Panc1 (cell line): ENCODE results near the gene TNS4. TPM values are rescaled to one million over a fixed set of nuclear protein-coding genes. Genes with fewer than 3 reads are reported as not detected.

Experiments
- ATAC-seq: fragments of 200-7000 bp; cut with Tn5 transposase; 2 replicates; pipeline ENCODE4 v1.9.1; 2020; ENCODE audit warnings: mild to moderate bottlenecking, moderate library complexity
- BruUV-seq: library from RNA; stranded (reverse); fragments of 400-500 nt; replicated peaks from 2 replicates; lab custom pipeline; 2021; lab: Mats Ljungman, UMichigan
- CTCF ChIA-PET: fragments of 300-600 bp; sonication (Branson Sonifier 250); formaldehyde crosslinking; loops from one replicate; lab custom pipeline; 2022; ENCODE audit warnings: antibody characterized with exemption; lab: Charles Lee
- POLR2A ChIA-PET: fragments of 300-600 bp; sonication (Branson Sonifier 250); formaldehyde crosslinking; loops from one replicate; lab custom pipeline; 2022; ENCODE audit warnings: antibody characterized with exemption; lab: Charles Lee
- DNase-seq: peaks from one replicate; pipeline ENCODE4 v3.0.0-alpha.2; 2010; ENCODE audit warnings: low read depth, low spot score
- H3K27ac ChIP-seq: 2 replicates; pipeline ENCODE4 v1.5.1; 2011; ENCODE audit warnings: mild to moderate bottlenecking, low read length, inconsistent platforms
- H3K27me3 ChIP-seq: fragments of 200-500 bp; sonication (Bioruptor generic); 2 replicates; pipeline ENCODE4 v1.6.0; 2014; ENCODE audit warnings: low read length, inconsistent platforms; ENCODE audit not compliant: control insufficient read depth, insufficient read depth
- H3K36me3 ChIP-seq: fragments of 200-500 bp; sonication (Bioruptor generic); 2 replicates; pipeline ENCODE4 v1.5.1; 2014; ENCODE audit warnings: inconsistent platforms, mild to moderate bottlenecking, low read length, moderate library complexity; ENCODE audit not compliant: control insufficient read depth, insufficient read depth
- H3K4me1 ChIP-seq: 2 replicates; pipeline ENCODE4 v1.5.1; 2011; ENCODE audit warnings: inconsistent platforms, mild to moderate bottlenecking, low read length, moderate library complexity; ENCODE audit not compliant: control insufficient read depth, insufficient read depth
- H3K4me3 ChIP-seq, 2 experiments: 2 replicates each; pipeline ENCODE4 v1.5.1; 2011 to 2012; ENCODE audit warnings: low read depth in 2 of 2, low read length in 2 of 2, mild to moderate bottlenecking in 2 of 2, inconsistent platforms in 1 of 2, moderate library complexity in 1 of 2
- H3K9me3 ChIP-seq: fragments of 200-500 bp; sonication (Bioruptor generic); 2 replicates; pipeline ENCODE4 v1.5.1; 2014; ENCODE audit warnings: low read depth, mild to moderate bottlenecking, inconsistent platforms, low read length, moderate library complexity; ENCODE audit not compliant: control insufficient read depth, insufficient read depth
- POLR2AphosphoS5 ChIP-seq: IDR thresholded peaks from 2 replicates; pipeline ENCODE4 v1.6.1; 2012; ENCODE audit warnings: mild to moderate bottlenecking, low read depth, low read length, moderate library complexity
- SIN3A ChIP-seq: IDR thresholded peaks from 2 replicates; pipeline ENCODE4 v1.6.1; 2012; ENCODE audit warnings: low read depth, mild to moderate bottlenecking, low read length, moderate library complexity, borderline replicate concordance; ENCODE audit not compliant: insufficient read depth
- TCF7L2 ChIP-seq: IDR thresholded peaks from 2 replicates; pipeline ENCODE4 v1.6.1; 2011; ENCODE audit warnings: mild to moderate bottlenecking, low read depth, low read length, inconsistent platforms
- in situ Hi-C: cut with HindIII; loops from 2 replicates; pipeline ENCODE4 v1.10.0; 2016; ENCODE audit warnings: low sequenced_read_pairs, low pct_unique_long_range_greater_than_20kb
- intact Hi-C: fragments of 100-400 bp; cut with micrococcal nuclease; formaldehyde crosslinking; loops from one replicate; pipeline ENCODE4 v1.10.0; 2022; ENCODE audit not compliant: unreplicated experiment
- total RNA-seq: library from RNA; stranded (reverse); gene quantifications from one replicate; pipeline ENCODE4 v1.2.1, GENCODE V29; 2021; ENCODE audit not compliant: unreplicated experiment
- TF ChIP-seq, protein P1 (sequence below): fragments of 450-650 bp; IDR thresholded peaks from 2 replicates; pipeline ENCODE4 v1.5.1; 2017; ENCODE audit warnings: mild to moderate bottlenecking
- TF ChIP-seq, protein P2 (sequence below), 2 experiments: IDR thresholded peaks; 2 replicates each; pipeline ENCODE4 v1.6.1; 2011 to 2012; ENCODE audit warnings: low read depth in 2 of 2, control low read depth in 1 of 2, low read length in 1 of 2, mild to moderate bottlenecking in 1 of 2, moderate library complexity in 1 of 2; ENCODE audit not compliant: insufficient read depth in 1 of 2

The TNS4 gene
- total RNA-seq, 1 experiment from 2014 or later, result not detected

- DNase-seq, result no peak
- BruUV-seq, result no TSS peak
- ChIA-PET POLR2A (no interaction called here), CTCF (interaction anchor here (0.5 kb wide), 1 partner anchor 24 kb away, joined by 3 read pairs; no protein-coding TSS in a partner anchor)
- in situ Hi-C loops, result no loop called here
- no peaks in the 10 kb centered on the region for H3K36me3 ChIP-seq
- H3K9me3 ChIP-seq, result no peaks in the 10 kb centered on the region
- no peaks in the 10 kb centered on the region for H3K4me1 ChIP-seq
- ATAC-seq, result no peak
- no peak overlapping the region for H3K4me3 ChIP-seq
- no peak overlapping the region for H3K27ac ChIP-seq
- no peak for TF ChIP-seq TCF7L2
- TF ChIP-seq, protein P1, sequence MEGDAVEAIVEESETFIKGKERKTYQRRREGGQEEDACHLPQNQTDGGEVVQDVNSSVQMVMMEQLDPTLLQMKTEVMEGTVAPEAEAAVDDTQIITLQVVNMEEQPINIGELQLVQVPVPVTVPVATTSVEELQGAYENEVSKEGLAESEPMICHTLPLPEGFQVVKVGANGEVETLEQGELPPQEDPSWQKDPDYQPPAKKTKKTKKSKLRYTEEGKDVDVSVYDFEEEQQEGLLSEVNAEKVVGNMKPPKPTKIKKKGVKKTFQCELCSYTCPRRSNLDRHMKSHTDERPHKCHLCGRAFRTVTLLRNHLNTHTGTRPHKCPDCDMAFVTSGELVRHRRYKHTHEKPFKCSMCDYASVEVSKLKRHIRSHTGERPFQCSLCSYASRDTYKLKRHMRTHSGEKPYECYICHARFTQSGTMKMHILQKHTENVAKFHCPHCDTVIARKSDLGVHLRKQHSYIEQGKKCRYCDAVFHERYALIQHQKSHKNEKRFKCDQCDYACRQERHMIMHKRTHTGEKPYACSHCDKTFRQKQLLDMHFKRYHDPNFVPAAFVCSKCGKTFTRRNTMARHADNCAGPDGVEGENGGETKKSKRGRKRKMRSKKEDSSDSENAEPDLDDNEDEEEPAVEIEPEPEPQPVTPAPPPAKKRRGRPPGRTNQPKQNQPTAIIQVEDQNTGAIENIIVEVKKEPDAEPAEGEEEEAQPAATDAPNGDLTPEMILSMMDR, result no peak
- TF ChIP-seq POLR2AphosphoS5, result no peak
- no peak for TF ChIP-seq SIN3A
- intact Hi-C loops, result no loop called here
- no peaks in the 10 kb centered on the region for H3K27me3 ChIP-seq
Measured at GRCh38 chr17:40452216-40452787, 49.1 kb downstream of the TNS4 start.

DNA sequence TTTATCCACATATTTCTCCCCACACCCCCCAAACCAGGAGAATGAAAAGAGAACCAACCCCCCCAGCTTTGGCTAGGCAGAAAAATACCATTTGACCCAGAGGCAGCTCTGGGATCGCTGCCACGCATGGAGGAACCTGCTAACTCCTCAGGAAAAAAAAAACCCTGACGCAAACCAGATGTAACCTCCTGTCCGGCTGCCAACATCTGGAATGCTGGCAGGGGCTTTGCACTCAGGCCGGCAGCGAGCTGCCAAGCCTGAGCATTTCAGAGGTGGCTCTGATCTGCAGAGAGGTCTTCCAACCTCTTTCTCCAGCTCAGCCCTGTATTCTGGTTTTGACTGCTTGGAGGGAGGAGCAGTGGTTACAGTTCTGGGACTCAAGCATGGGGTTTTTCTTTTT lies 50.0 kb downstream of the TNS4 start:
- Histone ChIP-seq H3K27ac (no peak overlapping the region), H3K27me3 (no peaks in the 10 kb centered on the region), H3K4me3 (no peak overlapping the region), H3K9me3 (no peaks in the 10 kb centered on the region), H3K36me3 (no peaks in the 10 kb centered on the region), H3K4me1 (no peaks in the 10 kb centered on the region)
- DNase-seq, result no peak
- in situ Hi-C loops (no loop called here), intact Hi-C loops (no loop called here)
- TF ChIP-seq, protein P2, sequence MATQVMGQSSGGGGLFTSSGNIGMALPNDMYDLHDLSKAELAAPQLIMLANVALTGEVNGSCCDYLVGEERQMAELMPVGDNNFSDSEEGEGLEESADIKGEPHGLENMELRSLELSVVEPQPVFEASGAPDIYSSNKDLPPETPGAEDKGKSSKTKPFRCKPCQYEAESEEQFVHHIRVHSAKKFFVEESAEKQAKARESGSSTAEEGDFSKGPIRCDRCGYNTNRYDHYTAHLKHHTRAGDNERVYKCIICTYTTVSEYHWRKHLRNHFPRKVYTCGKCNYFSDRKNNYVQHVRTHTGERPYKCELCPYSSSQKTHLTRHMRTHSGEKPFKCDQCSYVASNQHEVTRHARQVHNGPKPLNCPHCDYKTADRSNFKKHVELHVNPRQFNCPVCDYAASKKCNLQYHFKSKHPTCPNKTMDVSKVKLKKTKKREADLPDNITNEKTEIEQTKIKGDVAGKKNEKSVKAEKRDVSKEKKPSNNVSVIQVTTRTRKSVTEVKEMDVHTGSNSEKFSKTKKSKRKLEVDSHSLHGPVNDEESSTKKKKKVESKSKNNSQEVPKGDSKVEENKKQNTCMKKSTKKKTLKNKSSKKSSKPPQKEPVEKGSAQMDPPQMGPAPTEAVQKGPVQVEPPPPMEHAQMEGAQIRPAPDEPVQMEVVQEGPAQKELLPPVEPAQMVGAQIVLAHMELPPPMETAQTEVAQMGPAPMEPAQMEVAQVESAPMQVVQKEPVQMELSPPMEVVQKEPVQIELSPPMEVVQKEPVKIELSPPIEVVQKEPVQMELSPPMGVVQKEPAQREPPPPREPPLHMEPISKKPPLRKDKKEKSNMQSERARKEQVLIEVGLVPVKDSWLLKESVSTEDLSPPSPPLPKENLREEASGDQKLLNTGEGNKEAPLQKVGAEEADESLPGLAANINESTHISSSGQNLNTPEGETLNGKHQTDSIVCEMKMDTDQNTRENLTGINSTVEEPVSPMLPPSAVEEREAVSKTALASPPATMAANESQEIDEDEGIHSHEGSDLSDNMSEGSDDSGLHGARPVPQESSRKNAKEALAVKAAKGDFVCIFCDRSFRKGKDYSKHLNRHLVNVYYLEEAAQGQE (IDR thresholded peaks at IDR 0.05; ENCODE audit: insufficient read depth in 1 of 2, low read depth in 2 of 2, low read length in 1 of 2), result no peak
- no peak for TF ChIP-seq POLR2AphosphoS5
- no peak for TF ChIP-seq TCF7L2
- TF ChIP-seq SIN3A, result no peak
- TF ChIP-seq, protein P1, result no peak
- ATAC-seq, result no peak
- POLR2A ChIA-PET, result no interaction called here
- CTCF ChIA-PET, result interaction anchor here (0.6 to 1.1 kb wide), 6 partner anchors 25 to 341 kb away, joined by 3 to 13 read pairs (median 4); no protein-coding TSS in a partner anchor
- no TSS peak for BruUV-seq
